ENCODE results near the gene PUM1. TPM values are rescaled to one million over a fixed set of nuclear protein-coding genes. Genes with fewer than 3 reads are reported as not detected.
A peak's percentile ranks its signal among the peaks of the same experiment; 100 is the strongest.
"Not testable (repeated sequence)": the region's sequence is repeated elsewhere in the genome, so short reads cannot be mapped to it uniquely, and the experiment has no call there.

The PUM1 gene
- total RNA-seq, 1 donor from 2014 or later, result 185 TPM

- peak overlapping the region; percentile 25 for H3K4me3 Mint-ChIP-seq
- DNase-seq (ENCODE audit: extremely low spot score, unreplicated experiment), result no peak
- peak overlapping the region; percentile 67 for H3K27ac Mint-ChIP-seq
- TF ChIP-seq, protein P1, sequence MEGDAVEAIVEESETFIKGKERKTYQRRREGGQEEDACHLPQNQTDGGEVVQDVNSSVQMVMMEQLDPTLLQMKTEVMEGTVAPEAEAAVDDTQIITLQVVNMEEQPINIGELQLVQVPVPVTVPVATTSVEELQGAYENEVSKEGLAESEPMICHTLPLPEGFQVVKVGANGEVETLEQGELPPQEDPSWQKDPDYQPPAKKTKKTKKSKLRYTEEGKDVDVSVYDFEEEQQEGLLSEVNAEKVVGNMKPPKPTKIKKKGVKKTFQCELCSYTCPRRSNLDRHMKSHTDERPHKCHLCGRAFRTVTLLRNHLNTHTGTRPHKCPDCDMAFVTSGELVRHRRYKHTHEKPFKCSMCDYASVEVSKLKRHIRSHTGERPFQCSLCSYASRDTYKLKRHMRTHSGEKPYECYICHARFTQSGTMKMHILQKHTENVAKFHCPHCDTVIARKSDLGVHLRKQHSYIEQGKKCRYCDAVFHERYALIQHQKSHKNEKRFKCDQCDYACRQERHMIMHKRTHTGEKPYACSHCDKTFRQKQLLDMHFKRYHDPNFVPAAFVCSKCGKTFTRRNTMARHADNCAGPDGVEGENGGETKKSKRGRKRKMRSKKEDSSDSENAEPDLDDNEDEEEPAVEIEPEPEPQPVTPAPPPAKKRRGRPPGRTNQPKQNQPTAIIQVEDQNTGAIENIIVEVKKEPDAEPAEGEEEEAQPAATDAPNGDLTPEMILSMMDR (conservative IDR thresholded peaks at IDR 0.05), result no peak
- H3K9me3 Mint-ChIP-seq, result no peaks in the 10 kb centered on the region
- H3K36me3 Mint-ChIP-seq, result peaks cover 32% of the 10 kb centered on the region
- H3K27me3 Mint-ChIP-seq, result no peaks in the 10 kb centered on the region
- peaks cover 24% of the 10 kb centered on the region for H3K4me1 Mint-ChIP-seq (ENCODE audit: unreplicated experiment)
These were observed 13.9 kb downstream of the PUM1 start for GRCh38 chr1:31051611-31052010.

GRCh38 chr1:31047507-31047906 lies 18.0 kb downstream of the PUM1 start:
- not testable (repeated sequence) for DNase-seq (ENCODE audit: extremely low spot score, unreplicated experiment); H3K4me3 Mint-ChIP-seq; H3K9me3 Mint-ChIP-seq; H3K4me1 Mint-ChIP-seq (ENCODE audit: unreplicated experiment); H3K27me3 Mint-ChIP-seq
- peak overlapping the region; percentile 13 for H3K27ac Mint-ChIP-seq
- H3K36me3 Mint-ChIP-seq, result peaks cover 27% of the 10 kb centered on the region

DNA sequence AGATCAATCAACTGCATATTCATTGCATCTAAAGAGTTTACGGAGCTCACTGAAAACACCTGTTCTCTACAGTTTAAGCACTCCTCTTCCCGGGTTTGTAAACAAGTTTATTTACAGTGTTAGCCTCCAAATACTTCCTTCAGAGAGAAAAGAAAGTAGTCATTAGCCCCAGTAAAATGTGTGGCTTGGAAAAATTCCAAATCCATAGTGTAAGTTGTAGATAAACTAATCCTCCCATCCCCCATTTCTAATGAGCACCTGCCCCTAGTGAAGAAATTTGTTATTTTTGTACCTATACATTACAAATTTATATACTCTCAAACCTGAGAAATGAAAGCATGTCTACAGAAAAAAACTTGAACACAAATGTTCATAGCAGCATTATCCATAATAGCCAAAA lies 21.9 kb downstream of the PUM1 start:
- Mint-ChIP-seq H3K4me3 (no peak overlapping the region), H3K27ac (no peak overlapping the region), H3K36me3 (peaks cover 22% of the 10 kb centered on the region), H3K4me1 (ENCODE audit: unreplicated experiment) (peaks cover 14% of the 10 kb centered on the region), H3K9me3 (no peaks in the 10 kb centered on the region), H3K27me3 (no peaks in the 10 kb centered on the region)
- TF ChIP-seq, protein P1 (conservative IDR thresholded peaks at IDR 0.05), result no peak
- DNase-seq (ENCODE audit: extremely low spot score, unreplicated experiment), result no peak

- Mint-ChIP-seq H3K9me3 (no peaks in the 10 kb centered on the region), H3K4me1 (ENCODE audit: unreplicated experiment) (peaks cover 21% of the 10 kb centered on the region), H3K27ac (peak overlapping the region; percentile 73), H3K27me3 (no peaks in the 10 kb centered on the region), H3K4me3 (no peak overlapping the region), H3K36me3 (peaks cover 28% of the 10 kb centered on the region)
- TF ChIP-seq, protein P1 (conservative IDR thresholded peaks at IDR 0.05), result no peak
- DNase-seq (ENCODE audit: extremely low spot score, unreplicated experiment), result no peak
These were observed 22.9 kb downstream of the PUM1 start for GRCh38 chr1:31042656-31043055.

- no peak overlapping the region for H3K4me3 Mint-ChIP-seq
- peaks cover 26% of the 10 kb centered on the region for H3K36me3 Mint-ChIP-seq
These were observed 24.0 kb downstream of the PUM1 start for GRCh38 chr1:31041529-31041928.

GRCh38 chr1:31040038-31040437 lies 25.5 kb downstream of the PUM1 start:
- Mint-ChIP-seq H3K4me1 (ENCODE audit: unreplicated experiment) (peaks cover 25% of the 10 kb centered on the region), H3K4me3 (no peak overlapping the region), H3K36me3 (peaks cover 27% of the 10 kb centered on the region), H3K9me3 (no peaks in the 10 kb centered on the region), H3K27me3 (no peaks in the 10 kb centered on the region), H3K27ac (peak overlapping the region; percentile 42)
- TF ChIP-seq, protein P1 (conservative IDR thresholded peaks at IDR 0.05), result no peak
- no peak for DNase-seq (ENCODE audit: extremely low spot score, unreplicated experiment)

More at GRCh38 chr1:31041529-31041928, 24.0 kb downstream of the PUM1 start:
- H3K4me1 Mint-ChIP-seq (ENCODE audit: unreplicated experiment), result peaks cover 25% of the 10 kb centered on the region
- H3K9me3 Mint-ChIP-seq, result no peaks in the 10 kb centered on the region
- no peak for DNase-seq (ENCODE audit: extremely low spot score, unreplicated experiment)
- H3K27me3 Mint-ChIP-seq, result no peaks in the 10 kb centered on the region
- peak overlapping the region; percentile 31 for H3K27ac Mint-ChIP-seq
- TF ChIP-seq, protein P1 (conservative IDR thresholded peaks at IDR 0.05), result no peak

- not testable (repeated sequence) for H3K9me3 Mint-ChIP-seq; H3K4me3 Mint-ChIP-seq; DNase-seq (ENCODE audit: extremely low spot score, unreplicated experiment); H3K27ac Mint-ChIP-seq; H3K27me3 Mint-ChIP-seq
- Mint-ChIP-seq H3K4me1 (ENCODE audit: unreplicated experiment) (peaks cover 30% of the 10 kb centered on the region), H3K36me3 (peaks cover 32% of the 10 kb centered on the region)
These were observed 26.6 kb downstream of the PUM1 start for GRCh38 chr1:31038935-31039334.
